HG02798 (cell line): ENCODE results near the gene MANF.
"Not testable (repeated sequence)": the region's sequence is repeated elsewhere in the genome, so short reads cannot be mapped to it uniquely, and the experiment has no call there.

Source experiments
- ATAC-seq: cut with Tn5 transposase; IDR thresholded peaks from one replicate; pipeline ENCODE4 v1.9.1; 2021; ENCODE audit warnings: mild to moderate bottlenecking; ENCODE audit not compliant: unreplicated experiment, poor library complexity

The MANF gene

GRCh38 chr3:51371943-51372557 lies 13.0 kb upstream of the MANF start:
- no peak for ATAC-seq

GRCh38 chr3:51373658-51374421 lies 11.3 kb upstream of the MANF start:
- ATAC-seq: no peak

GRCh38 chr3:51374456-51374855 lies 10.6 kb upstream of the MANF start:
- ATAC-seq: no peak

- no peak for ATAC-seq
Observed at GRCh38 chr3:51375136-51375535, 10.0 kb upstream of the MANF start.

- no peak for ATAC-seq
Observed at GRCh38 chr3:51375571-51375970, 9.5 kb upstream of the MANF start.

GRCh38 chr3:51378065-51378464 lies 7.0 kb upstream of the MANF start:
- no peak for ATAC-seq

GRCh38 chr3:51378726-51379125 lies 6.4 kb upstream of the MANF start:
- ATAC-seq: no peak

GRCh38 chr3:51379301-51379700 lies 5.8 kb upstream of the MANF start:
- ATAC-seq: no peak

GRCh38 chr3:51379746-51380455 lies 5.2 kb upstream of the MANF start:
- no peak for ATAC-seq

GRCh38 chr3:51380601-51381332 lies 4.3 kb upstream of the MANF start:
- ATAC-seq: no peak

- ATAC-seq: no peak
Observed at GRCh38 chr3:51381333-51381705, 3.8 kb upstream of the MANF start.

- ATAC-seq: no peak
Observed at GRCh38 chr3:51382076-51382745, 2.9 kb upstream of the MANF start.

- ATAC-seq: no peak
Observed at GRCh38 chr3:51382947-51383578, 2.0 kb upstream of the MANF start.

GRCh38 chr3:51384055-51384725 lies 901 bp upstream of the MANF start:
- peak; percentile 6 for ATAC-seq

GRCh38 chr3:51385621-51386091 lies 565 bp downstream of the MANF start:
- no peak for ATAC-seq

- no peak for ATAC-seq
Observed at GRCh38 chr3:51386159-51386851, 1.2 kb downstream of the MANF start.

GRCh38 chr3:51386852-51387229 lies 1.8 kb downstream of the MANF start:
- ATAC-seq: no peak

- ATAC-seq: not testable (repeated sequence)
Observed at GRCh38 chr3:51387281-51387680, 2.2 kb downstream of the MANF start.
